H7 (cell line): ENCODE measurements around the gene MICAL3. TPM values are rescaled to one million over a fixed set of nuclear protein-coding genes. Genes with fewer than 3 reads are reported as not detected.
"Not testable (repeated sequence)": the region's sequence is repeated elsewhere in the genome, so short reads cannot be mapped to it uniquely, and the experiment has no call there.

Experiments
- DNase-seq: peaks from one replicate; pipeline ENCODE4 v3.0.0; 2012
- H3K27me3 ChIP-seq: 2 replicates; pipeline ENCODE4 v1.6.0; 2011; ENCODE audit warnings: mild to moderate bottlenecking, low read length; ENCODE audit not compliant: control insufficient read depth, insufficient read depth
- H3K36me3 ChIP-seq: replicated peaks from 2 replicates; pipeline ENCODE4 v1.5.1; 2011; ENCODE audit warnings: low read length; ENCODE audit not compliant: control insufficient read depth, insufficient read depth
- H3K4me3 ChIP-seq: 2 replicates; pipeline ENCODE4 v1.5.1; 2011; ENCODE audit warnings: low read depth, mild to moderate bottlenecking, control low read depth, low read length, moderate library complexity; ENCODE audit not compliant: insufficient read depth
- total RNA-seq: library from RNA; depleted of rRNA; stranded (reverse); fragments of >200 nt; shearing (Covaris generic); gene quantifications from 2 replicates; pipeline ENCODE4 v1.2.3, GENCODE V29; 2014

MICAL3 gene
- total RNA-seq, 1 experiment from 2014 or later: 11.8 TPM

DNA sequence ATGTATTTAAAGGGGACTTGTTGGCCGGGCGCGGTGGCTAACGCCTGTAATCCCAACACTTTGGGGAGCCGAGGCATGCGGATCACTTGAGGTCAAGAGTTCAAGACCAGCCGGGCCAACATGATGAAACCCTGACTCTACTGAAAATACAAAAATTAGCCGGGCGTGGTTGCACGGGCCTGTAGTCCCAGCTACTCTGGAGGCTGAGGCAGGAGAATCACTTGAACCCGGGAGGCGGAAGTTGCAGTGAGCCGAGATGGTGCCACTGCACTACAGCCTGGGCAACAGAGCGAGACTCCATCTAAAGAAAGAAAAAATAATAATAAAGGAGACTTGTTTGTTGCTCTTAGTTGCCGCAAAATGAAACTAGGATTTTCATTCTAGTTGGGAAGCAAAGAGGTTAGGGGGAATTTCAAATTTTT lies 22.5 kb downstream of the MICAL3 start:
- H3K27me3 ChIP-seq, DNase-seq, H3K36me3 ChIP-seq, H3K4me3 ChIP-seq: not testable (repeated sequence)

DNA sequence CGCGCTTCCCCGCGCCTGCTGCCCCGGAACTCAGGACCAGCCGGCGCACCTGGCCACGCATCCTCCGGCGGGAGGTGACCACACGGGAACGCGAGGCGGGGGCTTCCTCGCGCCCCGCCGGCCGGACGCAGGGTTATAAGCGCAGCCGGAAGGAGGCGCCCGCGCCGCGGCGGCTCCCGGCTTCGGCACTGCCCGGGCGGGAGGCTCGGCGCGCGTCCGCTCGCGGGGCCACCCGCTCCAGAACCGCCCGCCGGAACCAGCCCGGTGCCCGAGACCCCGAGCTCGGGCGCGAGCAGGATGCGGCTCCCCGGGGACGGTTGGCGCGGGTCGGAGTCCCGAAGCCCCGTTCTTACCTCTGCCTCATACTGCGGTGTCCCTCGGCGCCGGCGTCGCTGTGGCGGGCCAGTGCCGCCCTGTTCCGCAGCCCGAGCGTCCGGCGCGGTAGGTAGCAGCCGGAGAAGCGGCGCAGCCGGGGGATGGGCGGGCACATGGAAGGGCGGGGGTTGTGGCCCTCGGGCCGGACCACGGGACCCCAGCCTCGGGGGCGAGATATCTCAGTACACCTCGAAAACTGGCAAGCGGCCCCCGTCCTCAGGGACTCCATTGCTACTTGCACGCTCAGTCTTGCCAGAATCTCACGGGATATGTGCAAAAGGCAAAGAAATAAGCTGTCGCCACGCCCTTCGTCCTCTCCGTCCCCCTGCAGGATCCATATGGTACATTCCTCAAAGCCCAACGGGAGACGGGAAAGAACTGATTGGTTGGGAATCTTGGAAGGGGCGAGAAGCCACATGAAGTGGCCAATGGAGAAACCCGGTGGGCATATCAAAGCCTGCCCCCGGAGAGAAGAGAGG lies 23.1 kb downstream of the MICAL3 start:
- Histone ChIP-seq H3K36me3 (no peaks in the 10 kb centered on the region), H3K27me3 (peaks cover 3% of the 10 kb centered on the region; the same call in 1 of the 2 replicates), H3K4me3 (peak overlapping the region; percentile 78)
- peak; percentile 97 for DNase-seq

DNA sequence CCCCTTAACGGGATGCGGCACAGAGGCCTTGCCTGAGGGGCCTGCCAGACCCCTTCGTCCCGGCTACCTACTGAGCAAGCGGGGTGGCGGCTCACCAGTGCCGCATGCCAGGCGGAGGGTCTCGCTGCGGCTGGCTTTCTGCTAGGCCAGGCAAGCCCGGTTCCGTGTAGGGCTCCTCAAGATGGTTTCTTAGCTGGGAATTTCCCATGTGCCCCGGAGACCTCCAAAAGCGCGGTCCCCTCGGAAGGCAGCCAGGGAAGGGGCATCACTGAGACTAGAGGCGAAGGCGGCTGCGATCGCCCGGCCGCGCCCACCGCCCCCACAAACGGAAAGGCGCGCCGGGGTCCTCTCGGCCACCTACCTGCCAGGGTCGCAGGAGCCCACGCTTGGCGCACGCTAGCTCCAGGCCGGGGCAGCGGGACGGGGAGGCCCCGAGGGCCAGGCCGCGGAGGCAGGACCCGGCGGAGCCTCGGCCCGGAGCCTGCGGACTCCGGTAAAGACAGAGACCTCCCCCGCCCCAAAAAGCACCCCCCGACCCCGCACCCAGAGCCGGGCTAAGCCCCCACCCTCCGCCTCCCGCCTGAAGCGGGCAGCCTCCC lies 23.8 kb downstream of the MICAL3 start:
- Histone ChIP-seq H3K36me3 (no peaks in the 10 kb centered on the region), H3K27me3 (peaks cover 3% of the 10 kb centered on the region; the same call in 1 of the 2 replicates), H3K4me3 (peak overlapping the region; percentile 78)
- DNase-seq: peak; percentile 80

DNA sequence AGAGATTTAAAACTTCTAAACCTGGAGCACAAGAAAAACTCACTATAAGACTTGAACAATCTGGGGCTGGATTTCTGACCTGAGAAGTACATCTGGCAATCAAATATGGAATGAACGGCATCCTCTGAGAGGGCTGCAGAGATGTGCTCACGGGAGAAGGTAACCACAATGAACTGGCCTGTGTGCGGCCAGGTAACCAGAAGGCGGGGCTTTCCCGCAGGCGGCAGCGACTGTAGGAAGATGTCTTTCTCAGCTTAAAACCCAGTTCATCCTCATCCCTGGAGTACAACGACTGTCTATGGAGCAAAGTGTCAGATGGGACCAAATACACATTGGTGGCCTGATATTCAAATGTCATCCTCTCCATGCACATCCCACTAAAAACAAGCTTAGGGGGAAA lies 24.5 kb downstream of the MICAL3 start:
- peak overlapping the region; percentile 78; the same call in 1 of the 2 replicates for H3K4me3 ChIP-seq
- DNase-seq: peak; percentile 65
- H3K36me3 ChIP-seq: no peaks in the 10 kb centered on the region
- H3K27me3 ChIP-seq: peaks cover 3% of the 10 kb centered on the region; the same call in 1 of the 2 replicates

DNA sequence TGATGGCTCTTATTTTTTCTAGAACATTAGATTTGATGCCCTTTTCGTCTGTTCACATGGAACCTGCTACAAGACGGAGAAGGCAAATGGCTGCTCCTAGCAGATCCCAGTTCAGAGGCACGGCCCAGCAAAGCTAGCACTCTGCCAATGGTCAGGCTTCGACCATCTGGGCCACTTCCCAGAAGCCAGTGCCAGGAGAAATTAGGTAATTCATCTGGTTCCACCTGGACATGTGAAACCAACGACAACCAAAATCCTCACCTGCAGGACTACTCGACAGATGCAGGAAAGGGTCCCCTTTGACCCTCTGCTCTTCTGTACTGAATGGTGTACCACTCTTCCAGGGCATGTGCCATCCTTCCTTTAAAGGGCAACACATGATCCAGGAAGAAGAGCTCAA lies 25.4 kb downstream of the MICAL3 start:
- no peak overlapping the region for H3K4me3 ChIP-seq
- no peak for DNase-seq
- H3K36me3 ChIP-seq: no peaks in the 10 kb centered on the region
- H3K27me3 ChIP-seq: peaks cover 3% of the 10 kb centered on the region; the same call in 1 of the 2 replicates

DNA sequence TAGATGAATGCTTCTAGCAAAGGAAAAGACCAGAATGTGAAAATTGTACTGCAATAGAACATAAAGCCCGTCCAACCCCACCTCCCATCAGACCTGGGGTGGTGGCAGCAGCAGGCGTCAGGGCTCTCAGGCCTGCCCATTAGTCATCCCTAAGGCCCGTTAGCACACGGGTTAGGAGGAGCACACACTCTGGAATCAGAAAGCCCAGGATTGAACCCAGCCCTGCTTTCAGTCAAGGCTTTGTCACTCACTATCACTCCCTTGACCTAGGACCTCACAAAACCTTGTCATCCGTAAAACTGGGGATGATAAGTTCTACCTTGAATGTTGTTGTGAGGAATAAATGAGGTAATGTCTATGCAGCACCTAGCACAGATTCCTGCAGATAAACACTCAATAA lies 26.9 kb downstream of the MICAL3 start:
- peaks cover 3% of the 10 kb centered on the region; the same call in 1 of the 2 replicates for H3K27me3 ChIP-seq

DNA sequence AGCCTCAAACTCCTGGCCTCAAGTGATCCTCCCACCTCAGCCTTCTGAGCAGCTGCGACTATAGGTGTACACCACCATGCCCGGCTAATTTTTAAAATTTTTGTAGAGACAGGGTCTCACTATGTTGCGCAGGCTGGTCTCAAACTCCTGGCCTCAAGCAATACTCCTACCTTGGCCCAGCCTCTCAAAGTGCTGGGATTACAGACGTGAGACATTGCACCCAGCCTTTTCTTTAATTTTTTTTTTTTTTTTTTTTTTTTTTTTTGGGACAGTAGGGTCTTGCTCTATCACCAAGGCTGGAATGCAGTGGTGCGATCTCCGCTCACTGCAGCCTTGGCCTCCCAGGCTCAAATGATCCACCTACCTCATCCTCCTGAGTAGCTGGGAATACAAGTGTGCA lies 29.1 kb downstream of the MICAL3 start:
- DNase-seq, H3K36me3 ChIP-seq, H3K27me3 ChIP-seq, H3K4me3 ChIP-seq: not testable (repeated sequence)

More for the DNA sequence above, 26.9 kb downstream of the MICAL3 start:
- Histone ChIP-seq H3K36me3 (no peaks in the 10 kb centered on the region), H3K4me3 (no peak overlapping the region)
- DNase-seq: no peak

DNA sequence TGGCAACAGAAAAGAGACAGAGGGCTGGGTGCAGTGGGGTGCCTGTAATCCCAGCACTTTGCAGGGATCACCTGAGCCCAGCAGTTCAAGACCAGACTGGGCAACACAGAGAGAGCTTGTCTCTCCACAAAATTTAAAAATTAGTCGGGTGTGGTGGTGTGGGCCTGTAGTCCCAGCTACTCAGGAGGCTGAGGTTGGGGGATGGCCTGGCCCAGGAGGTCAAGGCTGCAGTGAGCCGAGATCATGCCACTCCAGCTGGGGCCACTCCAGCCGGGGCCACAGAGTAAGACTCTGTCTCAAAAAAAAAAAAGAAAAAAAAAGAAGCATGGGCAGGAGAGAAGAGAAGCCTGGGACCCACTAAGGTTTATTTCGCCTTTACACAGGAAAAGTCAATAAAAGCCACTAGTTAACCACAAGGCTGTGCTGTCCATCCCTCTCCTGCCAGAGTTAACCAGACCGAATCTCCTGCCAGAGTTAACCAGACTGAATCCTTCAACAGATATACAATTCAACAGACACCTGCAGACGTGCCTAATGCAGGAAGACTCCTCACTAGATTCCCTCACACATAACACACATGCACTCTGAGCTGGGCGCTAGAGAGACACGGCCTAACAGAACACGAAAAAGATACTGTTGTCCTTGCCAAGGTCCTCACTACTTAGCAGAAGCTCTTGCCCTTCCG lies 29.8 kb downstream of the MICAL3 start:
- no peaks in the 10 kb centered on the region for H3K36me3 ChIP-seq
- no peak overlapping the region for H3K4me3 ChIP-seq
- no peak for DNase-seq
- no peaks in the 10 kb centered on the region for H3K27me3 ChIP-seq

DNA sequence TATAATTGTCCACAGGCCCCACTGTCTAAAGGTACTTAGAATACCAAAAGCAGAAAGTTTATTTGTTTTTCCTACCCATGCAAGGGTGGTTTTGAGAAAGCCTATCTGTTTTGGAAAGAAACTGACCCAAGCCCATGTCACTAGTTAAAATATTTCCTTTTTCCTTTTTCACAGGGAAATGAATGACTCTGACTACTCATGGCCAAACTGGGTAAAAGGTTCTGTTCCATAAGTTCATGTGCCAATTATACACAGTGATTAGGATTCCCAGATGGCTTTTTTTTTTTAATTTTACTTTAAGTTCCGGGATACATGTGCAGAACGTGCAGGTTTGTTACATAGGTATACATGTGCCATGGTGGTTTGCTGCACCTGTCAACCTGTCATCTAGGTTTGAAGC lies 31.4 kb downstream of the MICAL3 start:
- not testable (repeated sequence) for H3K36me3 ChIP-seq, H3K27me3 ChIP-seq, H3K4me3 ChIP-seq, DNase-seq

DNA sequence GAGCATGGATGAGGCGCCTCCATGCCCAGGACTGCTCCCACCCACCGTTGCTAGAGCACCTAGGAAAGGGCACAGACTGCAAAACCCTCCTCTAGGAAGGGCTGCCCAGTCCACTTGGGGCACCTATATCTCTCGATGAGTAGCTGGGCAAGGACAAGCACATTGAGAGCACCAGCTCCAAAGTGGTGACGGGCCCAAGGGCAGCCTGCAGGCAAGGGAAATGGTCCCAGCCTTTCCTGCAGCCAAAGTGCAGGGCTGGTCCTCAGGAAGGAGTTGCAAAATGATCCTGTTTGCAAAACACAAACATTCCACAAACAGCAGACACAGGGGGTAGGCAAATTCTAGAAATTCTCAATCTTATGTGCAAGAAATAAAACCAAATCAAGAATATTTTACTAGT lies 32.4 kb downstream of the MICAL3 start:
- not testable (repeated sequence) for H3K4me3 ChIP-seq, H3K36me3 ChIP-seq, H3K27me3 ChIP-seq, DNase-seq

DNA sequence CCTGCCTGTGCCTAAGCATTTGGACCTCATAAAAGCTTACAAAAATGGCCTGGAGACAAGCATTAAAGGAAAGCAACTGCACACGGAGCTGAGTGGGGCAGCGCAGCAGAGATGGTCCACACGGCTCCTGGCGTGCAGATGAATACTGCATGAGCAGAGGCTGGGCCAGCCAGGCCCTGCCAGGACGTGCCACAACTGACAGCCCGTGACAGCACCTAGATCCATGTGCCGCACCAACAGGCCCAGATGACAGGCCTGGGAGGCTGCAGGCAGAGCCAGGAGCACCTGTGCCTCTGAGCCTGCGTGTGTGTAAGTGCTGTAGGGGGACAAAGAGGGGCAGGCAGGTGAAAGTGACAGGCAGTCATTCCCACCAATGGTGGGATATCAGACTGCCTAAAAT lies 33.4 kb downstream of the MICAL3 start:
- H3K4me3 ChIP-seq: no peak overlapping the region
- H3K36me3 ChIP-seq: no peaks in the 10 kb centered on the region

DNA sequence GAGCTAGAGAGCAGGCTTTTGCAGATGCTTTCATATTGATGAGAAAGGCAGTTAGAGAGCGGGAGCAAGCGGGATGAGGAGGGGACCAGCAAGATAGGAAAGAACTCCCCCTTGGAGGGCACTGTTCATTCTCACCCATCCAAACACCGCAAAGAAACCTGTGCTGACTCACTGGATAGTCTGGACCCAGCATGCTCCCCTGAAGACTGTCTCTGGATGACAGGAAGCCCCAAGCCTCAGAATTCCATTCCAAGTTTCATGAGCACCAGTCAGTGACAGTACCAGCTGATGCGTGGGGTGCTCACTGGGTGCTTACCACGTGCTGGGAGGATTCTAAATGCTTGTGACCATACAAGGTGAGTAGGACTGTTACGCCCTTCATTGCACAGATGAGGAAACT lies 34.2 kb downstream of the MICAL3 start:
- no peak for DNase-seq
- Histone ChIP-seq H3K4me3 (no peak overlapping the region), H3K36me3 (no peaks in the 10 kb centered on the region), H3K27me3 (no peaks in the 10 kb centered on the region)

More for the DNA sequence above, 33.4 kb downstream of the MICAL3 start:
- H3K27me3 ChIP-seq: no peaks in the 10 kb centered on the region
- no peak for DNase-seq

DNA sequence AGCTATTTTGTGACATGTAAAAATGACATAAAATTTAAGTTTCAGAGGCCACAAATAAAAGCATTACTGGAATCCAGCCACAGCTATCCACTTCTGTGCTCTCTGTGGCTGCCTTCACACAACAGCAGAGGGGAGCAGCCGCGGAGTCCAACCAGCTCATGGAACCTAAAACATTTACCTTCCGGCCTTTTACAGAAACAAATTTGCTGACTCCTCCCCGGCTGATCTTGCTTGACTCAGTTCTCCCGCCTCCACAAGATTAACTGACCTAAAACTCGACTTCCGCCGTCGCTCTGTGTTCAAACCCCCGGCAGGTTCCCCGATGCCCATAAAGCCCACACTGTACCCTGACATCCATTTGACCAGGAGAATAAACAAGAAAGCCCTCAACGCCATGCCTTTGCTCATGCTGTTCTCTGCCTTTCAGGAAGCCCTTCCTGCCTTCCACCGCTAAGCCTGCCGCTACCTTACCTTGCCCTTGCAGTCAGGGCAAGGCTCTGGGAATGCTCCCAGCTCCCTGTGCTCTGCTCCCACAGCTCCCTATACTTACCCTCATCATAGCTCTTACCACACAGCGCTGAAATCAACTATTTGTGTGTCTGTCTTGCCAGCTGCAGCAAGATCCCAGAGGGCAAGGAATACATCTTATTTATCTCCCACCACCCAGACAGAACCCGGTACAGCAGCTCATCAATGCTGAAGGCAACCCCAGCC lies 35.4 kb downstream of the MICAL3 start:
- Histone ChIP-seq H3K36me3 (no peaks in the 10 kb centered on the region), H3K27me3 (no peaks in the 10 kb centered on the region), H3K4me3 (no peak overlapping the region)
- no peak for DNase-seq

DNA sequence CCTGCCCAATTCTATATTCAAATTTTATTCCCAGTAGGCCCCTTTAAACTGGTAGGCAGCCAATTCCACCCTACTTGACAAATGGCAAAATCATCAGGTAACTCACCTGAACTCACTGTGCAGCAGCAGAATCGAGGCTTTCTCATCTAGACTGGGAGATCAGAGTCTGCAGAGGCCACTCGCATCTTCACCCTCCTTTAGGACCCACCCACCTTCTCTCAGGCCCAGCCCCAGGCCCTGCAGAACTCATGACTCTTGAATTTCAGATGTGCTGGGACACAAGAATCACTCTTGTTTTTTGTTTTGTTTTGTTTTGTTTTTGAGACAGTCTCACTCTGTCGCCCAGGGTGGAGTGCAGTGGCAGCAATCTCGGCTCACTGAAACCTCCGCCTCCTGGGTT lies 38.8 kb downstream of the MICAL3 start:
- DNase-seq: no peak
- H3K27me3 ChIP-seq: no peaks in the 10 kb centered on the region
- H3K36me3 ChIP-seq: no peaks in the 10 kb centered on the region
- no peak overlapping the region for H3K4me3 ChIP-seq
